ENCODE data around the gene LGALS9B.
A peak's percentile ranks its signal among the peaks of the same experiment; 100 is the strongest.
"Not testable (repeated sequence)": the region's sequence is repeated elsewhere in the genome, so short reads cannot be mapped to it uniquely, and the experiment has no call there.

The LGALS9B gene

GRCh38 chr17:20474081-20474480 lies 6.7 kb upstream of the LGALS9B start:
- H3K4me3 ChIP-seq (replicated peaks; ENCODE audit: low read depth, low read length); DNase-seq (ENCODE audit: low read depth): not testable (repeated sequence)

DNA sequence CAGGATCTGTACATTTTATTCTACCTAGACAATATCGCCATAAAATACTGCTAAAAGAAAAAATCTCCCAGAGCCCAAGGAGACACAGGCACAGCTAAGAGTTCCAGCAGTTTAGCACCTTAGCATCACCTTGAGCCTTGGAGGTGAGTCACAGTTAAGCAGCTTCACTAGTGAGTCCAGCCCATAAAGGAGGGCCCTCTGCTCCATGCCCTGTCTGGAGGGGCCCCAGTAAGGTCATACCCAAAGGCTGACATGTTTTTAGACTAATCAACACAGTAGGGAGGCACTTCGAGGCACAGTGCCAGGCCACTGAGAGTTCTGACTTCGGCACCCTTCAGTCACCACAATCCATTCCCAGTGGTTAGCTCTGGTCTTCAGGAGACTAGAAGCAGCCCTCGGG lies 2.6 kb upstream of the LGALS9B start:
- DNase-seq (ENCODE audit: low read depth); H3K4me3 ChIP-seq (replicated peaks; ENCODE audit: low read depth, low read length): not testable (repeated sequence)

GRCh38 chr17:20469107-20469506 lies 1.8 kb upstream of the LGALS9B start:
- not testable (repeated sequence) for DNase-seq (ENCODE audit: low read depth); H3K4me3 ChIP-seq (replicated peaks; ENCODE audit: low read depth, low read length)

- DNase-seq (ENCODE audit: low read depth); H3K4me3 ChIP-seq (replicated peaks; ENCODE audit: low read depth, low read length): not testable (repeated sequence)
Observed at GRCh38 chr17:20466999-20467398, 340 bp downstream of the LGALS9B start.

GRCh38 chr17:20466553-20466952 lies 786 bp downstream of the LGALS9B start:
- not testable (repeated sequence) for H3K4me3 ChIP-seq (replicated peaks; ENCODE audit: low read depth, low read length); DNase-seq (ENCODE audit: low read depth)

- DNase-seq (ENCODE audit: low read depth); H3K4me3 ChIP-seq (replicated peaks; ENCODE audit: low read depth, low read length): not testable (repeated sequence)
Observed at GRCh38 chr17:20465535-20465934, 1.8 kb downstream of the LGALS9B start.

- not testable (repeated sequence) for DNase-seq (ENCODE audit: low read depth); H3K4me3 ChIP-seq (replicated peaks; ENCODE audit: low read depth, low read length)
Observed at GRCh38 chr17:20464854-20465414, 2.4 kb downstream of the LGALS9B start.

DNA sequence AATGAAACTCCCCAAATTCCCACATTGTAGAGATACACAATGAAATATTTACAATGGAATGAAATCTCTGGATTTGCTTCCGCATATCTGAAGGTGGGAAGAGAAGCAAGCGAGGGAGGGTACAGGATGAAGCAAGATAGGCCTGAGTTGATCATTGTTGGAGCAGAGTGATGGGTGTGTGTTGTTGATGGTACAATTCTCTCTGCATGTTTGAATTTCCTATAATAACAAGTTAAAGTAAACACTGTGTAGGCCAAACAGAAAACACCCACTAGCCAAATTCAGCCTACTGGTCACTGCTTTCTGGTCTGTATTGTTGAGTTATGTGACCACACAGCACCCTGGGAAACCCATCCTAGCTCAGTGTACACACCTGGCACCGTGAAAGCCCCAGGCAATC lies 5.2 kb downstream of the LGALS9B start:
- DNase-seq (ENCODE audit: low read depth); H3K4me3 ChIP-seq (replicated peaks; ENCODE audit: low read depth, low read length): not testable (repeated sequence)

GRCh38 chr17:20457848-20458381 lies 9.4 kb downstream of the LGALS9B start:
- DNase-seq (ENCODE audit: low read depth); H3K4me3 ChIP-seq (replicated peaks; ENCODE audit: low read depth, low read length): not testable (repeated sequence)

DNA sequence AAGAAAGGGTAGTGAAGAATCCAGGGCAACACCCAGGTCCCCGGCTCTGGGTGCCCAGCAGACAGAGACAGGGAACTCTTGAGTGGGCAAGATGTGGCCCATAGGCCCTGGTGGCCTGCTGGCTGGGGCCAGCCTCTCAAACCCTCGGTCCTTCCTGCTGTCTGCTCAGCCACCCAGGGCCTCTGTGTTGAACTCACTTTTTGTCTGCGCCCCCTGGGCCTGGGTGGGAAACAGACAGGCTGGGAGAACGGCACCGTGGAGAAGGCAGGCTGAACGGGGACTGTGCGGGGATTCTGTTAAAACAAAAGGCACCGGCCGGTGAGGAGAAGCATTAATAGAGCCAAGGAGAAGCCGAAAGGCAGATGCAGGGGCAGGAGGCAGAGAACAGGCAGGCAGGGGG lies 12.2 kb downstream of the LGALS9B start:
- not testable (repeated sequence) for DNase-seq (ENCODE audit: low read depth); H3K4me3 ChIP-seq (replicated peaks; ENCODE audit: low read depth, low read length)

- DNase-seq (ENCODE audit: low read depth); H3K4me3 ChIP-seq (replicated peaks; ENCODE audit: low read depth, low read length): not testable (repeated sequence)
Observed at GRCh38 chr17:20453820-20454434, 13.4 kb downstream of the LGALS9B start.

- not testable (repeated sequence) for DNase-seq (ENCODE audit: low read depth); H3K4me3 ChIP-seq (replicated peaks; ENCODE audit: low read depth, low read length)
Observed at GRCh38 chr17:20450852-20451251, 16.5 kb downstream of the LGALS9B start.

DNA sequence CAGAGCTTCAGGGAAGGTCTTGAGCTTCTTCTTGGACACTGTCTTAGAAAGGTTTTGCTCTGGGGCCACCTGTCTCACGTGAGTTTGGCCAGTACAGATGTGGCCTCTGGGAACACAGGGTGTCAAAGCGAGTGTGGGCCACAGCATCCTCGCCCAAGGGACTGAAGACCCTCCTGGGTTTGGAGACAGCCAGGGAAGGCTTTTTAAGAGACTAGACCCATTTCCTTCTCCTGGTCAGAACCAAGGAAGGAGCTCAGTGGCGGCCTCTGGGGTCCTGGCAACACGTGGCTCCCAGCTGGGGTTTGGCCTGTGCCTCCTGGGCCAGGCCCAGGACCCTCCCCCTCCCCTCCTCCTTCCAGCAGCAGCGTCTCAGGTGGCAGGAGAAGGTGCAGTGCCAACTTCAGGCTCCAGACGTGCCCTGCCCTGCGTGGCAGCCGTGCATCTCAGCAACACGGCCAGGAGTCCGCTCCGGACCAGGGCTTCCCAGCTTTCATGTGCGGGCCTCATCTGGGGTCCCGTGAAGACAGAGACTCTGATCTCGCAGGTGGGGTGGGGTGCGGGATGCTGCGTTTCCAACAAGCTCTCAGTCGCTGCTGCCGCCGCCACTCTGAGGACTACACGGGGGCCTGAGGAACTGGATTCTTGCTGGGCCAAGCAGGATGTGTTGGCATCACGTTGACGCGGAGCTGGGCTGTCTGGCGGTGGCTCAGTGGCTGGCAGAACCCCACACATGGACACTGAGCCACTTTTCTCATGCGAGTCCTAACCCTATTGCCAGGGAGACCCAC lies 19.6 kb downstream of the LGALS9B start:
- DNase-seq (ENCODE audit: low read depth); H3K4me3 ChIP-seq (replicated peaks; ENCODE audit: low read depth, low read length): not testable (repeated sequence)

- H3K4me3 ChIP-seq (replicated peaks; ENCODE audit: low read depth, low read length); DNase-seq (ENCODE audit: low read depth): not testable (repeated sequence)
Observed at GRCh38 chr17:20446895-20447294, 20.4 kb downstream of the LGALS9B start.

GRCh38 chr17:20444581-20445236 lies 22.6 kb downstream of the LGALS9B start:
- DNase-seq (ENCODE audit: low read depth); H3K4me3 ChIP-seq (replicated peaks; ENCODE audit: low read depth, low read length): not testable (repeated sequence)

GRCh38 chr17:20444173-20444572 lies 23.2 kb downstream of the LGALS9B start:
- H3K4me3 ChIP-seq (replicated peaks; ENCODE audit: low read depth, low read length); DNase-seq (ENCODE audit: low read depth): not testable (repeated sequence)

DNA sequence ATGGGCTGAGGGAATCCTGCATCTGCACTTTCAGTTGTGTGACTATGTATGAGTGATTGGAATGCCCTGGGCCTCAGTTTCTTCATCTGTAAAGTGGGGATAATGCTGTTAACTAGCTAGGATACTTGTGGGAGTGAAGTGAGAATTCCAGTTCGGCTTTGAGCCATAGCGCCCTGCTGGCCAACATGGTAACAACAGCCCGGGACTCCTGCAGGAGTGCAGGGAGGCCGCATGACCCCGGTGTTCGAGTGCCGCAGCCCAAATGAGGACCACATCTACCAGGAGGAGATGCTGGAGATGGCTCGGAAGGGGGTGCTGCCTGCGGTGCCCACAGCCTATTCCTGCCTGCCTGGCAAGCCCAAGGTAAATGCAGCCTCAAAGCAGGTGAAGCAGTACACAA lies 23.7 kb downstream of the LGALS9B start:
- DNase-seq (ENCODE audit: low read depth); H3K4me3 ChIP-seq (replicated peaks; ENCODE audit: low read depth, low read length): not testable (repeated sequence)

DNA sequence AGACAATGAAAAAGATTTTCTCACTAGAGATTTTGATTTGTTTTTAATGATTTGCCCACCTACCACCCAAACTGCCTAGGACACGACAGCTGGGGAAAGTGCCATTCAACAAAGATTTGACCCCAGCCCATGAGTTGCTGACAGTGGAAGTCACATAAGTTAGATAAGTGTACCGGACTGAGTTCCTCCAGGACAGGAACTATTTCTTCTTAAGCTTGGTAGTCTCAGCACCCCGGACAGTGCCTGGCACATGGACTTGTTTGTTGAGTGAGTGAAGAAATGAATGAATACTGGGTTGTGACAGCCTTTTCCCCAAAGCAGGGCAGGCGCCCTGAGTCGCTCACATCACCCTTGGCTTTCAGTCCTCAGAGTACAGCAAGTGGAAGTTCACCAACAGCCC lies 26.7 kb downstream of the LGALS9B start:
- DNase-seq (ENCODE audit: low read depth) = peak; percentile 0
- H3K4me3 ChIP-seq (replicated peaks; ENCODE audit: low read depth, low read length) = not testable (repeated sequence)

DNA sequence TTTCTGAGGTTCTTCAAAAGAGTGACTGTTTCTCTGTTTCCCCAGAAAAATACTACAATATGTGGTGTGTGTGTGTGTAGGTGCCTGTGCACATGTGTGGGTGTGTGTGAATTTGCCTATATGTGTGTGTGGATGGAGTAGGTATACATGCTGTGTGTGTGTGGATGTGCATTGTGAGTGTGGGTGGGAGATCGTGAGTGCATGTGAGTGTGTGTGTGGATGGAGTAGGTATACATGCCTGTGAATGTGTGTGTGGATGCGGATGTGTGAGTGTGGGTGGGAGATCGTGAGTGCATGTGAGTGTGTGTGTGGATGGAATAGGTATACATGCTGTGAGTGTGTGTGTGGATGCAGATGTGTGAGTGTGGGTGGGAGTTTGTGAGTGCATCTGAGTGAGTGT lies 32.2 kb downstream of the LGALS9B start:
- DNase-seq (ENCODE audit: low read depth); H3K4me3 ChIP-seq (replicated peaks; ENCODE audit: low read depth, low read length): not testable (repeated sequence)

Measured in fibroblast of pulmonary artery (primary cell).